Panc1 (cell line): ENCODE data around the gene UXS1. TPM values are rescaled to one million over a fixed set of nuclear protein-coding genes. Genes with fewer than 3 reads are reported as not detected.
"Not testable (repeated sequence)": the region's sequence is repeated elsewhere in the genome, so short reads cannot be mapped to it uniquely, and the experiment has no call there.

ENCODE experiments used
- ATAC-seq: fragments of 200-7000 bp; cut with Tn5 transposase; 2 replicates; pipeline ENCODE4 v1.9.1; 2020; ENCODE audit warnings: mild to moderate bottlenecking, moderate library complexity
- BruUV-seq: library from RNA; stranded (reverse); fragments of 400-500 nt; replicated peaks from 2 replicates; lab custom pipeline; 2021; lab: Mats Ljungman, UMichigan
- CTCF ChIA-PET: fragments of 300-600 bp; sonication (Branson Sonifier 250); formaldehyde crosslinking; loops from one replicate; lab custom pipeline; 2022; ENCODE audit warnings: antibody characterized with exemption; lab: Charles Lee
- POLR2A ChIA-PET: fragments of 300-600 bp; sonication (Branson Sonifier 250); formaldehyde crosslinking; loops from one replicate; lab custom pipeline; 2022; ENCODE audit warnings: antibody characterized with exemption; lab: Charles Lee
- DNase-seq: peaks from one replicate; pipeline ENCODE4 v3.0.0-alpha.2; 2010; ENCODE audit warnings: low read depth, low spot score
- H3K27ac ChIP-seq: 2 replicates; pipeline ENCODE4 v1.5.1; 2011; ENCODE audit warnings: mild to moderate bottlenecking, low read length, inconsistent platforms
- H3K27me3 ChIP-seq: fragments of 200-500 bp; sonication (Bioruptor generic); 2 replicates; pipeline ENCODE4 v1.6.0; 2014; ENCODE audit warnings: low read length, inconsistent platforms; ENCODE audit not compliant: control insufficient read depth, insufficient read depth
- H3K36me3 ChIP-seq: fragments of 200-500 bp; sonication (Bioruptor generic); 2 replicates; pipeline ENCODE4 v1.5.1; 2014; ENCODE audit warnings: inconsistent platforms, mild to moderate bottlenecking, low read length, moderate library complexity; ENCODE audit not compliant: control insufficient read depth, insufficient read depth
- H3K4me1 ChIP-seq: 2 replicates; pipeline ENCODE4 v1.5.1; 2011; ENCODE audit warnings: inconsistent platforms, mild to moderate bottlenecking, low read length, moderate library complexity; ENCODE audit not compliant: control insufficient read depth, insufficient read depth
- H3K4me3 ChIP-seq, 2 experiments: 2 replicates each; pipeline ENCODE4 v1.5.1; 2011 to 2012; ENCODE audit warnings: low read depth in 2 of 2, low read length in 2 of 2, mild to moderate bottlenecking in 2 of 2, inconsistent platforms in 1 of 2, moderate library complexity in 1 of 2
- H3K9me3 ChIP-seq: fragments of 200-500 bp; sonication (Bioruptor generic); 2 replicates; pipeline ENCODE4 v1.5.1; 2014; ENCODE audit warnings: low read depth, mild to moderate bottlenecking, inconsistent platforms, low read length, moderate library complexity; ENCODE audit not compliant: control insufficient read depth, insufficient read depth
- CTCF ChIP-seq: fragments of 450-650 bp; IDR thresholded peaks from 2 replicates; pipeline ENCODE4 v1.5.1; 2017; ENCODE audit warnings: mild to moderate bottlenecking
- POLR2AphosphoS5 ChIP-seq: IDR thresholded peaks from 2 replicates; pipeline ENCODE4 v1.6.1; 2012; ENCODE audit warnings: mild to moderate bottlenecking, low read depth, low read length, moderate library complexity
- REST ChIP-seq, 2 experiments: IDR thresholded peaks; 2 replicates each; pipeline ENCODE4 v1.6.1; 2011 to 2012; ENCODE audit warnings: low read depth in 2 of 2, control low read depth in 1 of 2, low read length in 1 of 2, mild to moderate bottlenecking in 1 of 2, moderate library complexity in 1 of 2; ENCODE audit not compliant: insufficient read depth in 1 of 2
- SIN3A ChIP-seq: IDR thresholded peaks from 2 replicates; pipeline ENCODE4 v1.6.1; 2012; ENCODE audit warnings: low read depth, mild to moderate bottlenecking, low read length, moderate library complexity, borderline replicate concordance; ENCODE audit not compliant: insufficient read depth
- TCF7L2 ChIP-seq: IDR thresholded peaks from 2 replicates; pipeline ENCODE4 v1.6.1; 2011; ENCODE audit warnings: mild to moderate bottlenecking, low read depth, low read length, inconsistent platforms
- in situ Hi-C: cut with HindIII; loops from 2 replicates; pipeline ENCODE4 v1.10.0; 2016; ENCODE audit warnings: low sequenced_read_pairs, low pct_unique_long_range_greater_than_20kb
- intact Hi-C: fragments of 100-400 bp; cut with micrococcal nuclease; formaldehyde crosslinking; loops from one replicate; pipeline ENCODE4 v1.10.0; 2022; ENCODE audit not compliant: unreplicated experiment
- total RNA-seq: library from RNA; stranded (reverse); gene quantifications from one replicate; pipeline ENCODE4 v1.2.1, GENCODE V29; 2021; ENCODE audit not compliant: unreplicated experiment

Gene UXS1
- total RNA-seq, 1 experiment from 2014 or later = 72.0 TPM

GRCh38 chr2:106205488-106205887 is 11.4 kb upstream of the UXS1 start:
- no peaks in the 10 kb centered on the region for H3K36me3 ChIP-seq
- intact Hi-C loops (no loop called here), in situ Hi-C loops (no loop called here)
- ATAC-seq = no peak
- CTCF ChIA-PET = no interaction called here
- H3K4me1 ChIP-seq = no peaks in the 10 kb centered on the region
- H3K27me3 ChIP-seq = peaks cover 2% of the 10 kb centered on the region; the same call in 1 of the 2 replicates
- H3K27ac ChIP-seq = no peak overlapping the region
- POLR2A ChIA-PET = no interaction called here
- peaks cover 10% of the 10 kb centered on the region; the same call in 1 of the 2 replicates for H3K9me3 ChIP-seq
- BruUV-seq = no TSS peak
- DNase-seq = no peak
- H3K4me3 ChIP-seq = no peak overlapping the region
- no peak for TF ChIP-seq POLR2AphosphoS5
- TF ChIP-seq SIN3A = no peak
- no peak for TF ChIP-seq CTCF
- no peak for TF ChIP-seq REST (IDR thresholded peaks at IDR 0.05; ENCODE audit: insufficient read depth in 1 of 2, low read depth in 2 of 2, low read length in 1 of 2)
- no peak for TF ChIP-seq TCF7L2

GRCh38 chr2:106204551-106204950 is 10.4 kb upstream of the UXS1 start:
- H3K27me3 ChIP-seq, H3K4me1 ChIP-seq, ATAC-seq, H3K27ac ChIP-seq, intact Hi-C loops, BruUV-seq, H3K36me3 ChIP-seq, CTCF ChIA-PET, in situ Hi-C loops, DNase-seq, POLR2A ChIA-PET, H3K4me3 ChIP-seq: not testable (repeated sequence)
- peaks cover 10% of the 10 kb centered on the region; the same call in 1 of the 2 replicates for H3K9me3 ChIP-seq

- Histone ChIP-seq H3K4me1 (no peaks in the 10 kb centered on the region), H3K9me3 (peaks cover 3% of the 10 kb centered on the region; the same call in 1 of the 2 replicates), H3K27me3 (no peaks in the 10 kb centered on the region; the same call in 1 of the 2 replicates), H3K27ac (no peak overlapping the region), H3K36me3 (no peaks in the 10 kb centered on the region), H3K4me3 (no peak overlapping the region)
- ChIA-PET POLR2A (no interaction called here), CTCF (no interaction called here)
- no peak for ATAC-seq
- DNase-seq = no peak
- TF ChIP-seq POLR2AphosphoS5 = no peak
- no peak for TF ChIP-seq SIN3A
- TF ChIP-seq CTCF = no peak
- TF ChIP-seq TCF7L2 = no peak
- no peak for TF ChIP-seq REST (IDR thresholded peaks at IDR 0.05; ENCODE audit: insufficient read depth in 1 of 2, low read depth in 2 of 2, low read length in 1 of 2)
- intact Hi-C loops (no loop called here), in situ Hi-C loops (no loop called here)
- BruUV-seq = no TSS peak
Observed at GRCh38 chr2:106201661-106202060, 7.6 kb upstream of the UXS1 start.
